Measurements from ENCODE around the gene FBXL19. TPM values are rescaled to one million over a fixed set of nuclear protein-coding genes. Genes with fewer than 3 reads are reported as not detected.

FBXL19 gene
- polyA plus RNA-seq, 1 donor from 2014 or later = 99.6 TPM

DNA sequence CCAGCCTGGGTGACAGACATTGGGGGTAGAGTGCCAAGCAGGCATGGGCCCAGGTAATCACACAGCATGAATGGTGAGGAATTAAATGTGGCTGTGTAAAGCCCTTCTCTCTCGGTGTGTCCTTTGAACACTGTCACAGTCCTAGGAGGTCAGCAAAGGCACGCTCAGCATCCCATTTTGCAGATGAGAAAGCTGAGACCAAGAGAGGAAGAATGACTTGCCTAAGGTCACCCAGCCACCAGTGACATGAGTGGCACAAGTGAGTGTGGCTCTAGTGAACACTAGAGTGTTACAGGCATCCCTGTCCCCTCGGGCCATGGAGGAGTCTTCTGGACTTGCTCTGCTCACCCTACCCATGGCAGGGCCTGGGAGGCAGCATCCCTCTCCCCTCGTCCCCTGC, 16.3 kb upstream of the FBXL19 start (continued):
- no peak for TF ChIP-seq SMC3 (conservative IDR thresholded peaks at IDR 0.05; ENCODE audit: poor library complexity)

- H3K4me3 ChIP-seq (ENCODE audit: low read length) = no peak overlapping the region
- H2AFZ ChIP-seq (ENCODE audit: low read depth, low read length) = no peak overlapping the region
- H3K9me3 ChIP-seq (ENCODE audit: low read length) = no peaks in the 10 kb centered on the region
- TF ChIP-seq, protein P1, sequence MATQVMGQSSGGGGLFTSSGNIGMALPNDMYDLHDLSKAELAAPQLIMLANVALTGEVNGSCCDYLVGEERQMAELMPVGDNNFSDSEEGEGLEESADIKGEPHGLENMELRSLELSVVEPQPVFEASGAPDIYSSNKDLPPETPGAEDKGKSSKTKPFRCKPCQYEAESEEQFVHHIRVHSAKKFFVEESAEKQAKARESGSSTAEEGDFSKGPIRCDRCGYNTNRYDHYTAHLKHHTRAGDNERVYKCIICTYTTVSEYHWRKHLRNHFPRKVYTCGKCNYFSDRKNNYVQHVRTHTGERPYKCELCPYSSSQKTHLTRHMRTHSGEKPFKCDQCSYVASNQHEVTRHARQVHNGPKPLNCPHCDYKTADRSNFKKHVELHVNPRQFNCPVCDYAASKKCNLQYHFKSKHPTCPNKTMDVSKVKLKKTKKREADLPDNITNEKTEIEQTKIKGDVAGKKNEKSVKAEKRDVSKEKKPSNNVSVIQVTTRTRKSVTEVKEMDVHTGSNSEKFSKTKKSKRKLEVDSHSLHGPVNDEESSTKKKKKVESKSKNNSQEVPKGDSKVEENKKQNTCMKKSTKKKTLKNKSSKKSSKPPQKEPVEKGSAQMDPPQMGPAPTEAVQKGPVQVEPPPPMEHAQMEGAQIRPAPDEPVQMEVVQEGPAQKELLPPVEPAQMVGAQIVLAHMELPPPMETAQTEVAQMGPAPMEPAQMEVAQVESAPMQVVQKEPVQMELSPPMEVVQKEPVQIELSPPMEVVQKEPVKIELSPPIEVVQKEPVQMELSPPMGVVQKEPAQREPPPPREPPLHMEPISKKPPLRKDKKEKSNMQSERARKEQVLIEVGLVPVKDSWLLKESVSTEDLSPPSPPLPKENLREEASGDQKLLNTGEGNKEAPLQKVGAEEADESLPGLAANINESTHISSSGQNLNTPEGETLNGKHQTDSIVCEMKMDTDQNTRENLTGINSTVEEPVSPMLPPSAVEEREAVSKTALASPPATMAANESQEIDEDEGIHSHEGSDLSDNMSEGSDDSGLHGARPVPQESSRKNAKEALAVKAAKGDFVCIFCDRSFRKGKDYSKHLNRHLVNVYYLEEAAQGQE (IDR thresholded peaks at IDR 0.05; ENCODE audit: borderline replicate concordance) = no peak
- TF ChIP-seq, protein P2, sequence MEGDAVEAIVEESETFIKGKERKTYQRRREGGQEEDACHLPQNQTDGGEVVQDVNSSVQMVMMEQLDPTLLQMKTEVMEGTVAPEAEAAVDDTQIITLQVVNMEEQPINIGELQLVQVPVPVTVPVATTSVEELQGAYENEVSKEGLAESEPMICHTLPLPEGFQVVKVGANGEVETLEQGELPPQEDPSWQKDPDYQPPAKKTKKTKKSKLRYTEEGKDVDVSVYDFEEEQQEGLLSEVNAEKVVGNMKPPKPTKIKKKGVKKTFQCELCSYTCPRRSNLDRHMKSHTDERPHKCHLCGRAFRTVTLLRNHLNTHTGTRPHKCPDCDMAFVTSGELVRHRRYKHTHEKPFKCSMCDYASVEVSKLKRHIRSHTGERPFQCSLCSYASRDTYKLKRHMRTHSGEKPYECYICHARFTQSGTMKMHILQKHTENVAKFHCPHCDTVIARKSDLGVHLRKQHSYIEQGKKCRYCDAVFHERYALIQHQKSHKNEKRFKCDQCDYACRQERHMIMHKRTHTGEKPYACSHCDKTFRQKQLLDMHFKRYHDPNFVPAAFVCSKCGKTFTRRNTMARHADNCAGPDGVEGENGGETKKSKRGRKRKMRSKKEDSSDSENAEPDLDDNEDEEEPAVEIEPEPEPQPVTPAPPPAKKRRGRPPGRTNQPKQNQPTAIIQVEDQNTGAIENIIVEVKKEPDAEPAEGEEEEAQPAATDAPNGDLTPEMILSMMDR (IDR thresholded peaks at IDR 0.05; ENCODE audit: poor library complexity, severe bottlenecking) = no peak
- TF ChIP-seq MXI1 (conservative IDR thresholded peaks at IDR 0.05; ENCODE audit: poor library complexity, severe bottlenecking) (no peak), POLR2AphosphoS5 (IDR thresholded peaks at IDR 0.05) (no peak), TAF1 (IDR thresholded peaks at IDR 0.05; ENCODE audit: low read depth) (no peak), EZH2 (IDR thresholded peaks at IDR 0.05; ENCODE audit: borderline replicate concordance, insufficient read depth, low read length, poor library complexity, severe bottlenecking) (no peak), EP300 (conservative IDR thresholded peaks at IDR 0.05; ENCODE audit: poor library complexity, severe bottlenecking) (no peak), SMC3 (conservative IDR thresholded peaks at IDR 0.05; ENCODE audit: poor library complexity) (no peak), RAD21 (conservative IDR thresholded peaks at IDR 0.05) (no peak)
- H4K20me1 ChIP-seq (ENCODE audit: insufficient read depth) = no peaks in the 10 kb centered on the region
- H3F3A ChIP-seq (ENCODE audit: insufficient read depth, low read length, poor library complexity, severe bottlenecking) = no peaks in the 10 kb centered on the region
- no peaks in the 10 kb centered on the region for H3K27me3 ChIP-seq (ENCODE audit: insufficient read depth, low read depth, low read length)
- H3K79me2 ChIP-seq (replicated peaks; ENCODE audit: insufficient read depth, low read length) = no peaks in the 10 kb centered on the region
- H3K9ac ChIP-seq (ENCODE audit: low read length) = no peak overlapping the region
- H3K27ac ChIP-seq (ENCODE audit: low read length) = no peak overlapping the region
- no peaks in the 10 kb centered on the region for H3K36me3 ChIP-seq (ENCODE audit: insufficient read depth, low read length)
- no peak overlapping the region for H3K4me2 ChIP-seq (ENCODE audit: low read length)
- no peaks in the 10 kb centered on the region for H3K9me2 ChIP-seq (ENCODE audit: insufficient read depth, low read length)
These were observed 12.8 kb upstream of the FBXL19 start for GRCh38 chr16:30910427-30911029.

GRCh38 chr16:30912794-30913412, 10.5 kb upstream of the FBXL19 start:
- Histone ChIP-seq H3K27ac (ENCODE audit: low read length) (no peak overlapping the region), H3K4me2 (ENCODE audit: low read length) (no peak overlapping the region), H2AFZ (ENCODE audit: low read depth, low read length) (no peak overlapping the region), H3K9ac (ENCODE audit: low read length) (no peak overlapping the region), H3K9me3 (ENCODE audit: low read length) (no peaks in the 10 kb centered on the region), H3K4me3 (ENCODE audit: low read length) (no peak overlapping the region), H4K20me1 (ENCODE audit: insufficient read depth) (no peaks in the 10 kb centered on the region), H3K27me3 (ENCODE audit: insufficient read depth, low read depth, low read length) (no peaks in the 10 kb centered on the region), H3F3A (ENCODE audit: insufficient read depth, low read length, poor library complexity, severe bottlenecking) (no peaks in the 10 kb centered on the region), H3K36me3 (ENCODE audit: insufficient read depth, low read length) (no peaks in the 10 kb centered on the region), H3K9me2 (ENCODE audit: insufficient read depth, low read length) (no peaks in the 10 kb centered on the region), H3K79me2 (replicated peaks; ENCODE audit: insufficient read depth, low read length) (no peaks in the 10 kb centered on the region)
- TF ChIP-seq RAD21 (conservative IDR thresholded peaks at IDR 0.05) (no peak), MXI1 (conservative IDR thresholded peaks at IDR 0.05; ENCODE audit: poor library complexity, severe bottlenecking) (no peak), TAF1 (IDR thresholded peaks at IDR 0.05; ENCODE audit: low read depth) (no peak)
- TF ChIP-seq, protein P2 (IDR thresholded peaks at IDR 0.05; ENCODE audit: poor library complexity, severe bottlenecking) = no peak

Measured in neural cell (in vitro differentiated cells).